ENCODE measurements around the gene PIBF1.
"Not testable (repeated sequence)": the region's sequence is repeated elsewhere in the genome, so short reads cannot be mapped to it uniquely, and the experiment has no call there.

The PIBF1 gene

DNA sequence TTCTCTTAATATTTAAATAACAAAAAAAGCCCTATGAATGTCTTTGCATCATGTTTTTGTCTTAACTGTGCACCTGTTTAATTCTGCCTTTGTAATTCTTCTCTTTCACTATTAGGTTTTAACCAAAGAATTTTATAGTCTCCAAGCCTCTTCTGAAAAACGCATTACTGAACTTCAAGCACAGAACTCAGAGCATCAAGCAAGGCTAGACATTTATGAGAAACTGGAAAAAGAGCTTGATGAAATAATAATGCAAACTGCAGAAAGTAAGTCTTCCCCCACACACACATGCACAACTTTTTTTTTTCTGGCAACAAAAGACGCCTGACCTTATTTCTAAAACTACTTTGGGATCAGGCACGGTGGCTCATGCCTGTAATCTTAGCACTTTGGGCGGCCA lies 126.5 kb downstream of the PIBF1 start:
- TF ChIP-seq, protein P1, sequence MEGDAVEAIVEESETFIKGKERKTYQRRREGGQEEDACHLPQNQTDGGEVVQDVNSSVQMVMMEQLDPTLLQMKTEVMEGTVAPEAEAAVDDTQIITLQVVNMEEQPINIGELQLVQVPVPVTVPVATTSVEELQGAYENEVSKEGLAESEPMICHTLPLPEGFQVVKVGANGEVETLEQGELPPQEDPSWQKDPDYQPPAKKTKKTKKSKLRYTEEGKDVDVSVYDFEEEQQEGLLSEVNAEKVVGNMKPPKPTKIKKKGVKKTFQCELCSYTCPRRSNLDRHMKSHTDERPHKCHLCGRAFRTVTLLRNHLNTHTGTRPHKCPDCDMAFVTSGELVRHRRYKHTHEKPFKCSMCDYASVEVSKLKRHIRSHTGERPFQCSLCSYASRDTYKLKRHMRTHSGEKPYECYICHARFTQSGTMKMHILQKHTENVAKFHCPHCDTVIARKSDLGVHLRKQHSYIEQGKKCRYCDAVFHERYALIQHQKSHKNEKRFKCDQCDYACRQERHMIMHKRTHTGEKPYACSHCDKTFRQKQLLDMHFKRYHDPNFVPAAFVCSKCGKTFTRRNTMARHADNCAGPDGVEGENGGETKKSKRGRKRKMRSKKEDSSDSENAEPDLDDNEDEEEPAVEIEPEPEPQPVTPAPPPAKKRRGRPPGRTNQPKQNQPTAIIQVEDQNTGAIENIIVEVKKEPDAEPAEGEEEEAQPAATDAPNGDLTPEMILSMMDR (IDR thresholded peaks at IDR 0.05; ENCODE audit: borderline replicate concordance, insufficient read depth, low read depth, low read length) = no peak
- no peak overlapping the region for H3K4me3 ChIP-seq (ENCODE audit: low read depth, low read length)

DNA sequence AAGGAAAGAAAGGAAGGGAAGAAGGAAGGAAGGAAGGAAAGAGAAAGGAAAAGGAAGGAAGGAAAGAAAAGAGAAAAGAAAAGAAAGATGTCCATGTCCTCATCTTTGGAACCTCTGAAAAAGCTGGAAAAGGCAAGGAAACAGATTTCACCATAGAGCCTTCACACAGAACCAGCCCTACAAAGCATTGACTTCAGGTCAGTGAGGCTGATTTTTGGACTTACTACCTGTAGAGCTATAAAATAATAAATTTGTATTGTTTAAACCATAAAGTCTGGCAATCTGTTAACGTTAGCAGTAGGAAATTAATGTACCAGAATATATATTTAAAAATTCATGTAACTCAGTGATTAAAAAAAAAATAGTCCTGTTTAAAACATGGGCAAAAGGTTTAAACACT lies 130.0 kb downstream of the PIBF1 start:
- H3K4me3 ChIP-seq (ENCODE audit: low read depth, low read length) = no peak overlapping the region
- TF ChIP-seq, protein P1 (IDR thresholded peaks at IDR 0.05; ENCODE audit: borderline replicate concordance, insufficient read depth, low read depth, low read length) = no peak

- TF ChIP-seq, protein P1 (IDR thresholded peaks at IDR 0.05; ENCODE audit: borderline replicate concordance, insufficient read depth, low read depth, low read length) = no peak
- no peak overlapping the region for H3K4me3 ChIP-seq (ENCODE audit: low read depth, low read length)
Observed at GRCh38 chr13:72920097-72920496, 138.2 kb downstream of the PIBF1 start.

- H3K4me3 ChIP-seq (ENCODE audit: low read depth, low read length) = no peak overlapping the region
- TF ChIP-seq, protein P1 (IDR thresholded peaks at IDR 0.05; ENCODE audit: borderline replicate concordance, insufficient read depth, low read depth, low read length) = no peak
Observed at GRCh38 chr13:72931311-72931710, 149.4 kb downstream of the PIBF1 start.

GRCh38 chr13:72932250-72932649 lies 150.3 kb downstream of the PIBF1 start:
- TF ChIP-seq, protein P1 (IDR thresholded peaks at IDR 0.05; ENCODE audit: borderline replicate concordance, insufficient read depth, low read depth, low read length) = no peak
- H3K4me3 ChIP-seq (ENCODE audit: low read depth, low read length) = no peak overlapping the region

DNA sequence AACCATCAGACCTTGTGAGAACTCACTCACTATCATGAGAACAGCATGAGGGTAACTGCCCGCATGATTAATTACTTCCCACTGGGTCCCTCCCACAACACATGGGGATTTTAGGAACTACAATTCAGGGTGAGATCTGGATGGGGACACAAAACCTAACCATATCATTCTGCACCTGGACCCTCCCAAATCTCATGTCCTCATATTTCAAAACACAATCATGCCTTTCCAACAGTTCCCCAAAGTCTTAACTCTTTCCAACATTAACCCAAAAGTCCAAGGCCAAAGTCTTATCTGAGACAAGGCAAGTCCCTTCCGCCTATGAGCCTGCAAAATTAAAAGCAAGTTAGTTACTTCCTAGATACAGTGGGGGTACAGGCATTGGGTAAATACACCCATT lies 164.3 kb downstream of the PIBF1 start:
- not testable (repeated sequence) for H3K4me3 ChIP-seq (ENCODE audit: low read depth, low read length)

- TF ChIP-seq, protein P1 (IDR thresholded peaks at IDR 0.05; ENCODE audit: borderline replicate concordance, insufficient read depth, low read depth, low read length) = no peak
- no peak overlapping the region for H3K4me3 ChIP-seq (ENCODE audit: low read depth, low read length)
Observed at GRCh38 chr13:72952529-72953141, 170.7 kb downstream of the PIBF1 start.

Data from GM12875 (cell line).